Stomach (tissue), 9 donors: ENCODE data around the gene SYNE2. TPM values are rescaled to one million over a fixed set of nuclear protein-coding genes. Genes with fewer than 3 reads are reported as not detected.

Source experiments
- DNase-seq, 2 donors: peaks; one replicate each; pipeline versions ENCODE4 v3.0.0 to v3.0.0-alpha.2; 2013 to 2019
- H3K27ac ChIP-seq, 5 donors: fragments of 200-600 bp in 4 of 5; sonication (generic) in 4 of 5; one replicate each; pipeline ENCODE4 v1.5.1; 2013 to 2019; ENCODE audit warnings: mild to moderate bottlenecking in 1 of 5, moderate library complexity in 1 of 5
- H3K27me3 ChIP-seq, 3 donors: fragments of 200-600 bp; sonication (generic); one replicate each; pipeline ENCODE4 v1.5.1; 2017 to 2019; ENCODE audit warnings: mixed run types in 1 of 3
- H3K36me3 ChIP-seq, 4 donors: fragments of 200-600 bp; sonication (generic); 1 replicate in 3 of 4; 2 replicates in 1 of 4; pipeline ENCODE4 v1.5.1; 2016 to 2019
- H3K4me1 ChIP-seq, 4 donors: fragments of 200-600 bp; sonication (generic); one replicate each; pipeline ENCODE4 v1.5.1; 2016 to 2019
- H3K4me3 ChIP-seq, 4 donors: fragments of 200-600 bp; sonication (generic) in 3 of 4; one replicate each; pipeline ENCODE4 v1.5.1; 2016 to 2019; ENCODE audit warnings: mild to moderate bottlenecking in 1 of 4
- H3K9me3 ChIP-seq, 4 donors: fragments of 200-600 bp; sonication (generic); one replicate each; pipeline ENCODE4 v1.5.1; 2016 to 2019
- CTCF ChIP-seq, 7 experiments: fragments of 450-650 bp in 4 of 7; fragments of 200-600 bp in 3 of 7; sonication (generic) in 3 of 7; IDR thresholded peaks; one replicate each; pipeline ENCODE4 v1.5.1; 2016 to 2019; ENCODE audit warnings: antibody characterized with exemption in 7 of 7, control low read depth in 2 of 7, mild to moderate bottlenecking in 1 of 7
- EP300 ChIP-seq: sonication (generic); formaldehyde crosslinking; IDR thresholded peaks from one replicate; pipeline ENCODE4 v1.6.1; 2017; ENCODE audit warnings: antibody characterized with exemption
- POLR2A ChIP-seq, 4 donors: fragments of 450-650 bp; IDR thresholded peaks; one replicate each; pipeline ENCODE4 v1.6.1; 2016; ENCODE audit warnings: antibody characterized with exemption in 4 of 4, control low read depth in 2 of 4, mild to moderate bottlenecking in 1 of 4, moderate library complexity in 1 of 4
- POLR2AphosphoS5 ChIP-seq, 3 donors: sonication (generic); formaldehyde crosslinking; IDR thresholded peaks; one replicate each; pipeline ENCODE4 v1.6.1; 2016; ENCODE audit warnings: antibody characterized with exemption in 3 of 3
- WGBS, 5 donors: extraction: QIAGEN DNeasy Blood & Tissue Kit in 3 of 5; methylation state at CpG; one replicate each; pipeline versions ENCODE4 v1.1.5 to v1.1.7; 2013 to 2018; 5-methylcytosine and 5-hydroxymethylcytosine counted together
- intact Hi-C: fragments of 100-400 bp; cut with DNase I; formaldehyde crosslinking; loops from one replicate; pipeline ENCODE4 v1.15.1; 2023; ENCODE audit warnings: low total_unique reads
- polyA plus RNA-seq, 3 donors: library from polyadenylated mRNA; stranded (reverse); fragments of 200-250 nt; gene quantifications; one replicate each; pipeline ENCODE4 v1.2.3, GENCODE V29; 2013
- total RNA-seq, 5 donors: library from RNA; depleted of rRNA; stranded (reverse); fragments of >200 nt; gene quantifications; one replicate each; pipeline versions ENCODE4 v1.1.0 to v1.2.3, GENCODE V29; 2014 to 2016
- donor health status: healthy with polysubstance abuse.
- donor health status: Bipolar disorder and iron deficiency.
- donor health status: healthy.

SYNE2 gene
- total and polyA plus RNA-seq, 8 donors, result 14.4 to 280 (median 120) TPM

GRCh38 chr14:63956326-63956725, 103.5 kb downstream of the SYNE2 start:
- H3K27me3 ChIP-seq, result no peaks in the 10 kb centered on the region
- H3K9me3 ChIP-seq, result no peaks in the 10 kb centered on the region
- no peak for TF ChIP-seq POLR2A (IDR thresholded peaks at IDR 0.05)
- TF ChIP-seq CTCF (IDR thresholded peaks at IDR 0.05), result no peak
- TF ChIP-seq EP300, result no peak
- intact Hi-C loops, result no loop called here
- H3K4me3 ChIP-seq, result no peak overlapping the region
- peaks cover 0 to 59% (median 32%) of the 10 kb centered on the region in 4 donors for H3K36me3 ChIP-seq
- DNase-seq, result no peak
- no peak overlapping the region for H3K27ac ChIP-seq
- H3K4me1 ChIP-seq, result peaks cover 0 to 4% (median 0%) of the 10 kb centered on the region in 4 donors

- no peak for TF ChIP-seq POLR2AphosphoS5 (IDR thresholded peaks at IDR 0.05)
- no peak for TF ChIP-seq POLR2A (IDR thresholded peaks at IDR 0.05)
- no peak for TF ChIP-seq EP300
- TF ChIP-seq CTCF (IDR thresholded peaks at IDR 0.05), result no peak
- peaks cover 0 to 33% (median 16%) of the 10 kb centered on the region in 4 donors for H3K36me3 ChIP-seq
- 23 to 63% (median 38%) methylated on average over 2 of the region's 2 CpGs for WGBS, 5 donors
- H3K9me3 ChIP-seq, result no peaks in the 10 kb centered on the region
- H3K27ac ChIP-seq, result no peak overlapping the region
- intact Hi-C loops, result no loop called here
- H3K4me1 ChIP-seq, result peaks cover 0 to 16% (median 6%) of the 10 kb centered on the region in 4 donors
- no peak overlapping the region for H3K4me3 ChIP-seq
- DNase-seq, result no peak
- no peaks in the 10 kb centered on the region for H3K27me3 ChIP-seq
Measured at GRCh38 chr14:63960926-63961567, 108.2 kb downstream of the SYNE2 start.

GRCh38 chr14:63962906-63963305, 110.1 kb downstream of the SYNE2 start:
- peak in 1 of 2 donors; percentile 71 for DNase-seq
- Histone ChIP-seq H3K9me3 (no peaks in the 10 kb centered on the region), H3K36me3 (peaks cover 0 to 34% (median 15%) of the 10 kb centered on the region in 4 donors), H3K27me3 (no peaks in the 10 kb centered on the region), H3K4me1 (peaks cover 0 to 16% (median 6%) of the 10 kb centered on the region in 4 donors), H3K4me3 (no peak overlapping the region), H3K27ac (no peak overlapping the region)
- no peak for TF ChIP-seq CTCF (IDR thresholded peaks at IDR 0.05)
- no peak for TF ChIP-seq POLR2AphosphoS5 (IDR thresholded peaks at IDR 0.05)
- no peak for TF ChIP-seq POLR2A (IDR thresholded peaks at IDR 0.05)
- TF ChIP-seq EP300, result no peak
- WGBS, 5 donors, result 50 to 72% (median 69%) methylated on average over 2 of the region's 2 CpGs
- intact Hi-C loops, result no loop called here

DNA sequence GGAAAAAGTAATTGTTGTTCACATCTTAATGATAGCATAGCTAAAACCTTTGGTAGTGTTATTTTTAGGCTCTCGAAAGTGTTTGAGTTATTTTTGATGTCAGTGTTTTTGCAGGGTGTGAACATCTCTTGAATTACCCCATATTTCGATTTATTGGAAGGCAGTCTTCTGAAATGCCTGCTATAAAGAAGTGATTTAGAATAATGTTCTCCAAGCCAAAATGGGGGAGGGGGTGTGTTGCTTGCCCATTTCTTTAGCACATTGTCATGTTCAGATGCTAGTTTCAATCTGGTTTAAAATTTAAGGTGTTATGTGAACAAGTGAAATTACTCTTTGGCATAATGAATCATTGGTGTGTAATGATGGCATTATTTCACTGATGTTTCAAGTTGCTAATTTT, 110.6 kb downstream of the SYNE2 start:
- Histone ChIP-seq H3K27ac (no peak overlapping the region), H3K27me3 (no peaks in the 10 kb centered on the region), H3K4me1 (peaks cover 0 to 16% (median 6%) of the 10 kb centered on the region in 4 donors), H3K9me3 (no peaks in the 10 kb centered on the region), H3K4me3 (no peak overlapping the region), H3K36me3 (peaks cover 0 to 36% (median 20%) of the 10 kb centered on the region in 4 donors)
- intact Hi-C loops, result no loop called here
- WGBS, 5 donors, result 77 to 90% (median 82%) methylated on average over 2 of the region's 2 CpGs
- no peak for TF ChIP-seq EP300
- TF ChIP-seq POLR2A (IDR thresholded peaks at IDR 0.05), result no peak
- no peak for TF ChIP-seq POLR2AphosphoS5 (IDR thresholded peaks at IDR 0.05)
- TF ChIP-seq CTCF (IDR thresholded peaks at IDR 0.05), result no peak
- DNase-seq, result no peak
